ENCODE data around the gene NDOR1. TPM values are rescaled to one million over a fixed set of nuclear protein-coding genes. Genes with fewer than 3 reads are reported as not detected.

Gene NDOR1
- total and polyA plus RNA-seq, 2 of the 8 experiments (the other 6 are each of a cell fraction or from before 2014, with no cell fraction given): 25.7 to 32.3 TPM

GRCh38 chr9:137212520-137212919 lies 7.0 kb downstream of the NDOR1 start:
- peaks cover 0 to 12% of the 10 kb centered on the region in 2 experiments for H4K20me1 ChIP-seq (replicated peaks in 1 of 2; ENCODE audit: control insufficient read depth in 1 of 2, insufficient read depth in 2 of 2, low read length in 2 of 2)
- H3K79me2 ChIP-seq (ENCODE audit: control insufficient read depth in 1 of 2, insufficient read depth in 2 of 2, low read length in 2 of 2): 0 out of 4 replicates have a peak, but pooled peaks cover 0 to 1% of the 10 kb centered on the region in 2 experiments
- FAIRE-seq: no peak
- no peak overlapping the region for H2BK20ac ChIP-seq (ENCODE audit: low read length)
- no peak overlapping the region for H4K91ac ChIP-seq (replicated peaks; ENCODE audit: insufficient read length, low read length)
- no peak overlapping the region for H3K23ac ChIP-seq (ENCODE audit: insufficient read length)
- H3K56ac ChIP-seq (replicated peaks; ENCODE audit: insufficient read length, low read depth, low read length): no peak overlapping the region
- no peak overlapping the region for H4K5ac ChIP-seq (ENCODE audit: insufficient read length, low read depth, low read length)
- H4K8ac ChIP-seq (ENCODE audit: extremely low read depth, insufficient read depth, low read length): no peak overlapping the region
- H2BK15ac ChIP-seq (ENCODE audit: low read length): no peak overlapping the region
- no peak overlapping the region for H3K14ac ChIP-seq (ENCODE audit: insufficient read length)
- no peak overlapping the region for H2AFZ ChIP-seq (ENCODE audit: low read length)
- H2AK5ac ChIP-seq (ENCODE audit: low read depth, low read length): no peak overlapping the region
- TF ChIP-seq SIN3A (conservative IDR thresholded peaks at IDR 0.05 in 1 of 2, IDR thresholded peaks at IDR 0.05 in 1 of 2; ENCODE audit: low read depth in 1 of 2, low read length in 2 of 2) (no peak), CHD1 (IDR thresholded peaks at IDR 0.05; ENCODE audit: low read depth, low read length) (no peak), RAD21 (IDR thresholded peaks at IDR 0.05 in 1 of 2, conservative IDR thresholded peaks at IDR 0.05 in 1 of 2; ENCODE audit: low read depth in 2 of 2, low read length in 2 of 2) (no peak), GABPA (IDR thresholded peaks at IDR 0.05; ENCODE audit: borderline replicate concordance, insufficient read depth, low read length) (no peak), YY1 (IDR thresholded peaks at IDR 0.05; ENCODE audit: low read depth, low read length) (no peak), PHF8 (conservative IDR thresholded peaks at IDR 0.05; ENCODE audit: low read depth, low read length) (no peak), TBP (IDR thresholded peaks at IDR 0.05; ENCODE audit: low read depth, low read length) (no peak)
- ChIA-PET CTCF (ENCODE audit: partially characterized antibody) (interaction anchor here (0.9 to 4.0 kb wide), 9 partner anchors 9 to 142 kb away, joined by 3 to 31 read pairs (median 4); partner anchors contain the start of genes ANAPC2, CYSRT1, RNF208 and RNF224), POLR2A (ENCODE audit: partially characterized antibody) (interaction anchor here (0.7 to 69.9 kb wide), 10 partner anchors 7 to 99 kb away, joined by 3 to 1462 read pairs (median 4); partner anchors contain the start of genes ANAPC2, CYSRT1, NELFB and RNF208)
- H3K27me3 ChIP-seq (replicated peaks in 1 of 4; ENCODE audit: control insufficient read depth in 3 of 4, extremely low read depth in 1 of 4, insufficient read depth in 3 of 4, low read length in 3 of 4): no peaks in the 10 kb centered on the region
- peaks cover 0 to 22% (median 9%) of the 10 kb centered on the region in 4 experiments; a peak in 7 of 8 replicates for H3K36me3 ChIP-seq (ENCODE audit: control insufficient read depth in 2 of 4, insufficient read depth in 4 of 4, low read length in 3 of 4)
- no peak for DNase-seq (ENCODE audit: low read depth in 1 of 2, low spot score in 2 of 2)
- H3K23me2 ChIP-seq (ENCODE audit: low read depth, low read length): no peaks in the 10 kb centered on the region
- H3K79me1 ChIP-seq (ENCODE audit: low read depth, low read length): no peaks in the 10 kb centered on the region; the same call in 1 of the 2 replicates
- H3K9me3 ChIP-seq (ENCODE audit: insufficient read depth in 2 of 2, low read depth in 1 of 2, low read length in 1 of 2): no peaks in the 10 kb centered on the region
- no peak overlapping the region for H3K18ac ChIP-seq (ENCODE audit: extremely low read depth, low read length)
- H3K4me2 ChIP-seq (ENCODE audit: insufficient read depth in 1 of 2, low read depth in 2 of 2, low read length in 2 of 2): no peak overlapping the region
- no peak overlapping the region for H2BK5ac ChIP-seq (ENCODE audit: low read depth, low read length)
- H3K4ac ChIP-seq (replicated peaks; ENCODE audit: insufficient read length, low read depth, low read length): no peak overlapping the region
- peaks cover 0 to 5% (median 3%) of the 10 kb centered on the region in 4 experiments; a peak in 5 of 7 replicates for H3K4me1 ChIP-seq (replicated peaks in 1 of 4; ENCODE audit: control insufficient read depth in 3 of 4, insufficient read depth in 4 of 4, low read length in 3 of 4)
- no peak overlapping the region for H3K27ac ChIP-seq (ENCODE audit: low read depth, low read length)
- no peak overlapping the region for H2BK12ac ChIP-seq (ENCODE audit: low read depth, low read length)
- no peak overlapping the region for H3K4me3 ChIP-seq (ENCODE audit: extremely low read depth in 1 of 4, insufficient read depth in 2 of 4, low read depth in 3 of 4, low read length in 4 of 4)
- whole genome bisulfite sequencing, 2 experiments (ENCODE audit: extremely low coverage in 1 of 2, insufficient coverage in 1 of 2, insufficient read length in 1 of 2, insufficient replicate concordance in 2 of 2, low coverage in 1 of 2, low lambda C conversion rate in 2 of 2, missing lambda C conversion rate in 1 of 2): 91% methylated on average over 17 of the region's 21 CpGs; no CpG with 5 or more reads in 1 of the 2 experiments
- H2BK120ac ChIP-seq (replicated peaks; ENCODE audit: low read depth, low read length): no peak overlapping the region
- no peak overlapping the region for H3K9ac ChIP-seq (replicated peaks in 1 of 4; ENCODE audit: extremely low read depth in 1 of 4, low read depth in 3 of 4, low read length in 3 of 4)

Data from H1 (cell line).